Ishikawa (cell line): ENCODE results near the gene TBC1D12.

Experiments
- CEBPB ChIP-seq: IDR thresholded peaks from 2 replicates; pipeline ENCODE4 v1.6.1; 2012
- CREB1 ChIP-seq: IDR thresholded peaks from 2 replicates; pipeline ENCODE4 v1.6.1; 2012; ENCODE audit warnings: low read depth
- EP300 ChIP-seq: IDR thresholded peaks from 2 replicates; pipeline ENCODE4 v1.6.1; 2012; ENCODE audit warnings: borderline replicate concordance
- RAD21 ChIP-seq: IDR thresholded peaks from 2 replicates; pipeline ENCODE4 v1.6.1; 2012; ENCODE audit warnings: low read depth
- REST ChIP-seq: IDR thresholded peaks from 2 replicates; pipeline ENCODE4 v1.6.1; 2012; ENCODE audit warnings: low read depth, mild to moderate bottlenecking
- TAF1 ChIP-seq: IDR thresholded peaks from 2 replicates; pipeline ENCODE4 v1.6.1; 2012; ENCODE audit warnings: low read depth, mild to moderate bottlenecking
- TCF12 ChIP-seq: IDR thresholded peaks from 2 replicates; pipeline ENCODE4 v1.6.1; 2012; ENCODE audit warnings: low read depth
- YY1 ChIP-seq: IDR thresholded peaks from 2 replicates; pipeline ENCODE4 v1.6.1; 2012; ENCODE audit warnings: low read depth
- ZBTB7A ChIP-seq: IDR thresholded peaks from 2 replicates; pipeline ENCODE4 v1.6.1; 2012; ENCODE audit warnings: low read depth

GRCh38 chr10:94376865-94377264, 25.5 kb upstream of the TBC1D12 start:
- TF ChIP-seq REST (no peak), CEBPB (no peak), ZBTB7A (no peak), RAD21 (no peak), TAF1 (no peak), TCF12 (no peak), YY1 (no peak), EP300 (no peak), CREB1 (no peak)
